ENCODE measurements around the gene CA9. TPM values are rescaled to one million over a fixed set of nuclear protein-coding genes. Genes with fewer than 3 reads are reported as not detected.
A peak's percentile ranks its signal among the peaks of the same experiment; 100 is the strongest.

CA9 gene
- polyA plus RNA-seq, 2 donors: 0.18 to 0.94 TPM

DNA sequence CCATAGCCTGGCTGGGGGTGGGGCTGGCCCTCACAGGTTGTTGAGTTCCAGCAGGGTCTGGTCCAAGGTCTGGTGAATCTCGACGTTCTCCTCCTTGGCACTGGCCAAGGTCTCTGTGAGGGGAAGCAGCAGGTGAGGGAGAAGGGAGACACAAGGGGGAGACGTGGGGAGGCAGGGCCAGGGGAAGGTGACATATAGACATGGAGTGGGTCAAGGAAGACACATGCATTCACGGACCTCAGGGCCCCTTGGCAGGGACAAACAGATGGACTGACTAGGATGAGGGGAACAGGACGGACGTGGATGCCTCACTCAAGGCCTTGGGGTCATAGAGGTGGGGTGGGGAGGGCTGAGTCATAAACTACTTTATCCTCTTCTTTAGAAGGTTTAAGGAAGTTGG, 8.3 kb downstream of the CA9 start:
- H3K27ac ChIP-seq (ENCODE audit: low read depth in 2 of 2, low read length in 1 of 2): peak overlapping the region; percentile 20 to 50
- peaks cover 0 to 2% of the 10 kb centered on the region in 2 donors for H3K4me1 ChIP-seq (ENCODE audit: control insufficient read depth in 2 of 2, insufficient read depth in 2 of 2, low read length in 1 of 2)
- 71 to 75% methylated on average over 6 of the region's 6 CpGs for WGBS, 2 donors

DNA sequence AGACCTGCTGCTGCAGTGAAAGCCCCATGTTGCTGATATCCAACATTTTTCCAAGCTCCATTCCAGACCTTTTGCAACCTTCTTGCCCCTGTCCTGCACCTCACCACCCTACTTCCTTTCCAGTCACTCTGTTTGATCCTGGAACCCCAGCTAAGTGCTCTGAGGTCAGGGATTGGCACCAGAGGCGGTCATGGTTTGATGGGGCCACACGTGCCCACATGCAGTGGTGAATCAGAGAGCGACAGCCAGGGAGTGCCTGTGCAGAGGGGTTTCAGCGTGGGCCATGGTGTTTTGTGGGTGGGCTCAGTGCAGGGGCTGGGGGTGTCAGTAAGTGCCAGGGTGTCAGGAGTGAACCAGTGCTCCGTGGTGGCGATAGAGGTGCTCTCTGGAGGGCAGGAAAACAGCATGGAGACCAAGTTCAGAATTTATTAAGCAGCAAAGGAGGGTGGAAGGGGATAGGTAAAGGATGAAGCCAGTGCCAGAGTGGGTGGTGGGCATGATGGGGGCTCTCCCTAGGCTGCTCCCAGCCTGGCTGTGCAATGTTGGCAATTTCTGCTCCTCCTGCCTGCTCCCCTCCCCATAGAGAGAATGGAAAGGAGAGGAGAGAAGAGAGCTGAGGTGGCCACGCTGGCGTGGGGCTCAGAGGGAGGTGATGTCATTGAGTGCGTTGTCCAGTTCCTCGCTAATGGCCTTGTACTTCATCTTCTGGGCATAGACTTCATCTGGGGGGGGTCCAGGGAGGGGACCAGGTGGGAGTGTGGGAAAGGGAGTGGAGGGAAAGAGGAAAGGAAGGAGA, 9.0 kb downstream of the CA9 start:
- H3K4me1 ChIP-seq (ENCODE audit: control insufficient read depth in 2 of 2, insufficient read depth in 2 of 2, low read length in 1 of 2): peaks cover 0 to 2% of the 10 kb centered on the region in 2 donors
- H3K27me3 ChIP-seq (ENCODE audit: control insufficient read depth in 1 of 2, insufficient read depth in 2 of 2, low read length in 2 of 2): no peaks in the 10 kb centered on the region
- 78 to 88% methylated on average over 10 of the region's 10 CpGs for WGBS, 2 donors
- peaks cover 0 to 12% of the 10 kb centered on the region in 2 donors for H3K36me3 ChIP-seq (ENCODE audit: control insufficient read depth in 2 of 2, insufficient read depth in 2 of 2, low read length in 1 of 2)
- H3K4me3 ChIP-seq (ENCODE audit: low read depth in 1 of 2, low read length in 2 of 2): no peak overlapping the region
- peak overlapping the region; percentile 20 to 50 for H3K27ac ChIP-seq (ENCODE audit: low read depth in 2 of 2, low read length in 1 of 2)
- peaks cover 0 to 3% of the 10 kb centered on the region in 2 donors for H3K9me3 ChIP-seq (ENCODE audit: control insufficient read depth in 2 of 2, insufficient read depth in 1 of 2, low read depth in 1 of 2, low read length in 1 of 2)

More for the DNA sequence above, 8.3 kb downstream of the CA9 start:
- no peak overlapping the region for H3K4me3 ChIP-seq (ENCODE audit: low read depth in 1 of 2, low read length in 2 of 2)
- H3K36me3 ChIP-seq (ENCODE audit: control insufficient read depth in 2 of 2, insufficient read depth in 2 of 2, low read length in 1 of 2): peaks cover 0 to 12% of the 10 kb centered on the region in 2 donors
- H3K9me3 ChIP-seq (ENCODE audit: control insufficient read depth in 2 of 2, insufficient read depth in 1 of 2, low read depth in 1 of 2, low read length in 1 of 2): peaks cover 0 to 3% of the 10 kb centered on the region in 2 donors
- H3K27me3 ChIP-seq (ENCODE audit: control insufficient read depth in 1 of 2, insufficient read depth in 2 of 2, low read length in 2 of 2): no peaks in the 10 kb centered on the region

DNA sequence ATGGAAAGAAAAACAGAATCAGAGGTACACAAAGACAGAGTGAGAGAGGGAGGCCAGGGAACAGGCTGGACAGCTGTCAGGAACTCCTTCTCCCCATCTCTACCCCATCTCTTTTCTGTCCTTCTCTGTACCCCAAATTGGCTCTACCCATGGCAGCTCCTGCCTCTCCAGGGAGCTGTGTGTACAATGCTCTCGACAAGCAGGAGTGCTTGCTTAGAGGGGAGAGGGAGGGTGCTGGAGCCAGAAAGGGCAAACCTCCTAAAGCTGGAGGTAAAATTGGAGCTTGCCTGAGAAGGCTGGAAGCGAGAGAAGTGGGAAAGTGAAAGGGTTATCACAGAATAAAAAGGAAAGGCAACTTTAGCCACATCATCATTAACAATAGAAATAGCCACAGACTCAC, 9.6 kb downstream of the CA9 start:
- peaks cover 0 to 12% of the 10 kb centered on the region in 2 donors for H3K36me3 ChIP-seq (ENCODE audit: control insufficient read depth in 2 of 2, insufficient read depth in 2 of 2, low read length in 1 of 2)
- H3K27ac ChIP-seq (ENCODE audit: low read depth in 2 of 2, low read length in 1 of 2): peak overlapping the region; percentile 5 to 61
- H3K27me3 ChIP-seq (ENCODE audit: control insufficient read depth in 1 of 2, insufficient read depth in 2 of 2, low read length in 2 of 2): no peaks in the 10 kb centered on the region
- 57 to 68% methylated on average over 2 of the region's 2 CpGs for WGBS, 2 donors
- peaks cover 1 to 2% of the 10 kb centered on the region in 2 donors for H3K4me1 ChIP-seq (ENCODE audit: control insufficient read depth in 2 of 2, insufficient read depth in 2 of 2, low read length in 1 of 2)
- no peak overlapping the region for H3K4me3 ChIP-seq (ENCODE audit: low read depth in 1 of 2, low read length in 2 of 2)
- H3K9me3 ChIP-seq (ENCODE audit: control insufficient read depth in 2 of 2, insufficient read depth in 1 of 2, low read depth in 1 of 2, low read length in 1 of 2): peaks cover 0 to 3% of the 10 kb centered on the region in 2 donors

GRCh38 chr9:35684921-35685320, 11.2 kb downstream of the CA9 start:
- peaks cover 4 to 6% of the 10 kb centered on the region in 2 donors for H3K4me1 ChIP-seq (ENCODE audit: control insufficient read depth in 2 of 2, insufficient read depth in 2 of 2, low read length in 1 of 2)
- peaks cover 0 to 12% of the 10 kb centered on the region in 2 donors for H3K36me3 ChIP-seq (ENCODE audit: control insufficient read depth in 2 of 2, insufficient read depth in 2 of 2, low read length in 1 of 2)
- H3K9me3 ChIP-seq (ENCODE audit: control insufficient read depth in 2 of 2, insufficient read depth in 1 of 2, low read depth in 1 of 2, low read length in 1 of 2): peaks cover 0 to 3% of the 10 kb centered on the region in 2 donors
- 87 to 90% methylated on average over 10 of the region's 10 CpGs for WGBS, 2 donors
- H3K27me3 ChIP-seq (ENCODE audit: control insufficient read depth in 1 of 2, insufficient read depth in 2 of 2, low read length in 2 of 2): no peaks in the 10 kb centered on the region
- H3K4me3 ChIP-seq (ENCODE audit: low read depth in 1 of 2, low read length in 2 of 2): peak overlapping the region in 1 of 2 donors; percentile 3
- H3K27ac ChIP-seq (ENCODE audit: low read depth in 2 of 2, low read length in 1 of 2): peak overlapping the region in 1 of 2 donors; percentile 59

DNA sequence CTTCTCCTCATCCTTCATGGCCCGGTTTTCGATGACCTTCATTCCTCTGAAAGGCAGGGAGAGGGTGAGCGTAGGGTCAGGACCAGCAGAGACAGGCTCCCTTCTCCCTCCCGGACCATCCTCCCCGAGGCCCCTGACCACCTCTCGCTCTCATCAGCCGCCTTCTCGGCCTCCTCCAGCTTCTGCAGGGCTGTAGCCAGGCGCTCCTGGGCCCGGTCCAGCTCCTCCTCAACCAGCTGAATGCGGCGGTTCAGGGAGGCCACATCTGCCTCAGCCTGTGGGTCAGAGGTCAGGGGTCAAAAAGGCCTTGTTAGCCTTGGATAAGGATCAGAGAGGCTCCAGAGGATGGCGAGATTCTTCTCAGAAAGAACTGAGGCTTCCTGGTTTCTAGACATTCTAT, 11.8 kb downstream of the CA9 start:
- Histone ChIP-seq H3K9me3 (ENCODE audit: control insufficient read depth in 2 of 2, insufficient read depth in 1 of 2, low read depth in 1 of 2, low read length in 1 of 2) (peaks cover 0 to 3% of the 10 kb centered on the region in 2 donors), H3K4me1 (ENCODE audit: control insufficient read depth in 2 of 2, insufficient read depth in 2 of 2, low read length in 1 of 2) (peaks cover 5 to 6% of the 10 kb centered on the region in 2 donors), H3K27ac (ENCODE audit: low read depth in 2 of 2, low read length in 1 of 2) (no peak overlapping the region), H3K36me3 (ENCODE audit: control insufficient read depth in 2 of 2, insufficient read depth in 2 of 2, low read length in 1 of 2) (peaks cover 0 to 12% of the 10 kb centered on the region in 2 donors), H3K27me3 (ENCODE audit: control insufficient read depth in 1 of 2, insufficient read depth in 2 of 2, low read length in 2 of 2) (no peaks in the 10 kb centered on the region), H3K4me3 (ENCODE audit: low read depth in 1 of 2, low read length in 2 of 2) (peak overlapping the region in 1 of 2 donors; percentile 3)
- WGBS, 2 donors: 75 to 78% methylated on average over 13 of the region's 13 CpGs

DNA sequence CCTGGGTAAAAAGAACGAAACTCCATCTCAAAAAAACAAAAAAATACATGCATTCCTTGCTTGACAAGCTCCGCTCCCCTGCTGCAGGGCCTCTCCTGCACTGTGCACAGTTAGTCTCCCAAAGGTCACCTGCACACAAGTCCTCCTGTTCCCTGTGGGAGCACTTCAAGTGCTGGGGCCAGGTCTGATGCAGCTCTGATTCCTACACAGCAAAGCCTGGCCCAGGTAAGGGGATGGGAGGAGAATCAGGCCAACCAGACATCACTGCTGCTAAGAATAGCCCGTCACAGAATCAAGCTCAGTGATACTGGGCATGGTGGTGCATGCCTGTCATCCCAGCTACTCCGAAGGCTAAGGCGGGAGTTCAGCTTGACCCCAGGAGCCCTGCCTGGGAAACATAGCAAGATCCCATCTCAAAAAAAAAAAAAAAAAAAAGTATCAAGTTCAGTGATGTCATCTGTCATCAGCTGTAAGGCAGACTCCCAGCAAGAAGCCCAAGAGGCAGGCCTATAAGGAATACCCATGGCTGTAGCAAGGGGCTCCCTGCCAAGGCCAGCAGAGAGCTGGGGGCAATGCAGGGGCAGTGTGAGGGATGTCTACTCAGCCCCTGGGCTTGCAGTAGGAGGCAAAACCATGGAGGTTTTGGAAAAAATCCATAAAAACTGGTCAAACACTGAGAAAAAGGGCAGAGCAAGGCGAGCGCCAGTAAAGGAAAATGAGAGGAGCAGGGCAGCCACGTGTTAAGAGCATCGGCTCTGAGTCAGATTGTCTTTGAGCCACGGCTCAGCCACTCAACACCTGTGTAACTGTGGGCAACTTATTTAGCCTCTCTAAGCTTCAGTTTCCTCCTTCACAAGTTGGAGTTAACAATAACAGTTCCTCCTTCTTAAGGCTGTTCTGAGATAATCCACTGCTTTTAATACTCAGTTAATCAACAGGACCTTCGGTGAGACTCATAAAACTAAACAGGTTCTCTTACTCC, 12.8 kb downstream of the CA9 start:
- H3K4me1 ChIP-seq (ENCODE audit: control insufficient read depth in 2 of 2, insufficient read depth in 2 of 2, low read length in 1 of 2): peaks cover 5 to 6% of the 10 kb centered on the region in 2 donors
- H3K27me3 ChIP-seq (ENCODE audit: control insufficient read depth in 1 of 2, insufficient read depth in 2 of 2, low read length in 2 of 2): no peaks in the 10 kb centered on the region
- H3K36me3 ChIP-seq (ENCODE audit: control insufficient read depth in 2 of 2, insufficient read depth in 2 of 2, low read length in 1 of 2): peaks cover 0 to 12% of the 10 kb centered on the region in 2 donors
- 62 to 64% methylated on average over 11 of the region's 11 CpGs for WGBS, 2 donors
- peaks cover 0 to 3% of the 10 kb centered on the region in 2 donors for H3K9me3 ChIP-seq (ENCODE audit: control insufficient read depth in 2 of 2, insufficient read depth in 1 of 2, low read depth in 1 of 2, low read length in 1 of 2)
- H3K4me3 ChIP-seq (ENCODE audit: low read depth in 1 of 2, low read length in 2 of 2): peak overlapping the region; percentile 3 to 57
- H3K27ac ChIP-seq (ENCODE audit: low read depth in 2 of 2, low read length in 1 of 2): peak overlapping the region in 1 of 2 donors; percentile 57

- peaks cover 5 to 6% of the 10 kb centered on the region in 2 donors for H3K4me1 ChIP-seq (ENCODE audit: control insufficient read depth in 2 of 2, insufficient read depth in 2 of 2, low read length in 1 of 2)
- 64 to 78% methylated on average over 2 of the region's 2 CpGs for WGBS, 2 donors
- peak overlapping the region in 1 of 2 donors; percentile 34 for H3K27ac ChIP-seq (ENCODE audit: low read depth in 2 of 2, low read length in 1 of 2)
Measured at GRCh38 chr9:35687306-35687705, 13.6 kb downstream of the CA9 start.

GRCh38 chr9:35687972-35688557, 14.3 kb downstream of the CA9 start:
- no peaks in the 10 kb centered on the region for H3K9me3 ChIP-seq (ENCODE audit: control insufficient read depth in 2 of 2, insufficient read depth in 1 of 2, low read depth in 1 of 2, low read length in 1 of 2)
- H3K4me3 ChIP-seq (ENCODE audit: low read depth in 1 of 2, low read length in 2 of 2): peak overlapping the region; percentile 31 to 57
- H3K36me3 ChIP-seq (ENCODE audit: control insufficient read depth in 2 of 2, insufficient read depth in 2 of 2, low read length in 1 of 2): peaks cover 0 to 12% of the 10 kb centered on the region in 2 donors
- no peaks in the 10 kb centered on the region for H3K27me3 ChIP-seq (ENCODE audit: control insufficient read depth in 1 of 2, insufficient read depth in 2 of 2, low read length in 2 of 2)
- peaks cover 2 to 6% of the 10 kb centered on the region in 2 donors for H3K4me1 ChIP-seq (ENCODE audit: control insufficient read depth in 2 of 2, insufficient read depth in 2 of 2, low read length in 1 of 2)
- WGBS, 2 donors: 70 to 76% methylated on average over 2 of the region's 2 CpGs
- peak overlapping the region; percentile 37 to 83 for H3K27ac ChIP-seq (ENCODE audit: low read depth in 2 of 2, low read length in 1 of 2)

More at GRCh38 chr9:35687306-35687705, 13.6 kb downstream of the CA9 start:
- H3K36me3 ChIP-seq (ENCODE audit: control insufficient read depth in 2 of 2, insufficient read depth in 2 of 2, low read length in 1 of 2): peaks cover 0 to 12% of the 10 kb centered on the region in 2 donors
- H3K27me3 ChIP-seq (ENCODE audit: control insufficient read depth in 1 of 2, insufficient read depth in 2 of 2, low read length in 2 of 2): no peaks in the 10 kb centered on the region
- H3K4me3 ChIP-seq (ENCODE audit: low read depth in 1 of 2, low read length in 2 of 2): peak overlapping the region; percentile 31 to 57
- no peaks in the 10 kb centered on the region for H3K9me3 ChIP-seq (ENCODE audit: control insufficient read depth in 2 of 2, insufficient read depth in 1 of 2, low read depth in 1 of 2, low read length in 1 of 2)
